HS-27A (cell line): Measurements from ENCODE around the gene MRPS15.
A peak's percentile ranks its signal among the peaks of the same experiment; 100 is the strongest.
"Not testable (repeated sequence)": the region's sequence is repeated elsewhere in the genome, so short reads cannot be mapped to it uniquely, and the experiment has no call there.

ENCODE experiments used
- DNase-seq: peaks from one replicate; pipeline ENCODE4 v3.0.0-alpha.2; 2012; ENCODE audit warnings: low read depth, missing footprints

Gene MRPS15

DNA sequence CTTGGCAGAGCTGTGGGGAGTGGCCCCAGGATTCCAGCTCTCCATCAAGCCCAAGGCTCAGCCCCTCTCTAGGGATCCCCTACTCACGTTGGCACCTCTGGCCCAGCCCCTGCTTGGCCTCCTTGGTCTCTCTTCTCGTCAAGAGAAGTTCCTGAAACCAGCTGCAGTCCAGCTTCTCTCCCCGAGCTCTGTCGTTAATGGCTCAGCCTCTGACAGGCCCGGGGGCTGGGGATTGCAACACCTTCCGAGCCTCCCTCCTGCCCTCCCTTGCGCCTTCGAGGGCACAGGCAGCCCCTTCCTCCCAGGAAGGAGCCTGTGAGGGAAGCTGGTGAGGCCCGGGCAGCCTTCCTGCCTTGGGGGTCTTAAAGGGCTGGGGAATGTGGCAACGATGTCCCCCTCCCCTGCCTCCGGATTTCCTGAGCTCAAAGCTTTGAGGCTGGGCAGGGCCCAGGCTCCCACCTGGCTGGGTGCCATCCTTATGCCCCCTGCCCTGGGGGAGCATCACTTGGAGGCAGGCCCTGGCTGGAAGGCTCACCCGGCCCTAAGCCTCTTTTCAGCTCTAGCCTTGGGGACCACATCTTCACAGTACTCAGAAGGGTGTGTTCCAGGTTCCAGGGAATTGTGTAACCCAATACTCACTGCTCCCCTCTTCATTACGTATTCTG lies 18.7 kb upstream of the MRPS15 start, which contains the start of gene CSF3R:
Gene CSF3R, minus strand, starts transcription at position 190 of the 665 bp plus-strand sequence. CDS start 3,417 bp downstream, outside the sequence.
- no peak for DNase-seq

DNA sequence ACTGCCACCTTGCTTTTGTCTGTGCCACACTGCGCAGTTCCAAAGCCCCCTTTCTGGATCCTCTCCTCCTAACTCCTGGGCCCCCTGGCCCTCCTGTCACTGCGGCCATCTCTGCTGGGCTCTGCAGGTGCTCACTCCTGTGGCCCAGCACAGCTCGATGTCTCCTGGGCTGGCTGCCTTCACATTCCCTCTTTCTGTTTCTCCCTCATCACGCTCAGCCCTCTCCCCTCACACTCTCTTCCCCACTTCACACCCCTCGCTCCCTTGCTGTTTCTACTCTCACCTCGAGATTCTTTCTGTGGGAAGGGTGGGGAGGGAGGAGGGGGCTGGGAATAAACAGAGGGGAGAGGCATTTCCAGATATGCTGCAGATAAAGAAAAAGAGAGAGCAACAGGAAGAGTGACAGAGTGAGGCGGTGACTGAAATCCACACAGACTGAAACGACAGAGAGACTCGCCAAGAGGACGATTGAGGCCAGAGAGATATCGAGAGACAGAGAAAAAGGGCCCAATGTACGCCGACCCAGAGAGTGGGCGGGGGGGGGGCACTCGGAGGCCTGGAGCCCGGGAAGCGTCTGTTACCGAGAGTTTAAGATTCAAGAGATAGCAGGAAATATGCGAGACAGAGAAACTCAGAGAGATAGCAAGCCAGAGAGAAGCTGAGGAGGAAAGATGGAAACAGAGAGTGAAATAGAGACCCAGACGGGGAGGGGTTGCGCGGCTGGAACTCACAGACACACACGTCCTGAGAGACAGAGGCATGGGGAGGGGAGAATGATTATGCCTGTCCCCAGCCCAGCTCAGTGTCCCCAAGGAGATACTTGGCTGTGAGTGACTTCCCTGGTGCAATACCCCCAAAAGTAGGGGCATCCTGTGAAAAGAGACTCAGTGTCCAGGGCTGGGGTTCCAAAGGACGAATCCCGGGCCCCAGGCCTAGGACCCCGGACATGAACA lies 17.9 kb upstream of the MRPS15 start:
- DNase-seq = no peak

DNA sequence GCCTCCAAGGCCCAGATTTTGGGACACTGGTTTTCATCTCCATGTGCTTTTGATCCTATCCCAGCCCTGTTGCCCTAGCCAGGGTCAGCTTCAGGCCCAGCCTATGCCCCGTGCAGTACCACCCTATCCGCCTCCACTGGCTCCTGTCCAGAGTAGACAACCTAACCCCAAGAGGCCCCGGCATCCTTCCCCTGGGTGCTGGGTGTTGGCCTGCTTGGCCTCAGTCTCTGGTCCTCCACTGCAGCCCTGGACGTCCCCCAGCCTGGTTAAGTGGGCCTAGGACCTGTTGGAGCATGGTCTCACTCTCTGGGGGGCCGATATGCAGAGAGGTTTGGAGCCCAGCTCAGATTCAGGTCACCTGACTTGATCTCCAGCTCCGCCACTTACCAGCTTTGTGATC lies 16.9 kb upstream of the MRPS15 start:
- DNase-seq = no peak

DNA sequence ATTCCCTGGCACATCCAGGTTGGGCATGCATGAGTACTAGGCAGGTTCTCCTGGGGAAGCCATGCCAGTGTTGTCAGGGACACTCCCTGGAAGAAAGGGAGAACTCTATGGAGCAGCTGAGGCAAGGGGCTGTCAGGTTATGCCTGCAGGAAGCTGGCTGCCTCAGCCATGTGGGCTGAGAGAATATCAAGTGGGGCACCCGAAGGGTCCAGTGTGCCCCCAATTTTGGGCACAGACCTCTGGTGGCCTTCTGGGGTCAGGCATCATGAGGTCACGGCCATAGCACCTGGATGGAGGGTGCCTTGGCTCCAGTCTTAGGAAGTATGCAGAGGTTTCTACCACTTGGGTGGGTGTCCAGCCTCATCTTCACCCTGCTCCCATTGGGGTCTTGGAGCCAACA lies 16.0 kb upstream of the MRPS15 start:
- DNase-seq = no peak

DNA sequence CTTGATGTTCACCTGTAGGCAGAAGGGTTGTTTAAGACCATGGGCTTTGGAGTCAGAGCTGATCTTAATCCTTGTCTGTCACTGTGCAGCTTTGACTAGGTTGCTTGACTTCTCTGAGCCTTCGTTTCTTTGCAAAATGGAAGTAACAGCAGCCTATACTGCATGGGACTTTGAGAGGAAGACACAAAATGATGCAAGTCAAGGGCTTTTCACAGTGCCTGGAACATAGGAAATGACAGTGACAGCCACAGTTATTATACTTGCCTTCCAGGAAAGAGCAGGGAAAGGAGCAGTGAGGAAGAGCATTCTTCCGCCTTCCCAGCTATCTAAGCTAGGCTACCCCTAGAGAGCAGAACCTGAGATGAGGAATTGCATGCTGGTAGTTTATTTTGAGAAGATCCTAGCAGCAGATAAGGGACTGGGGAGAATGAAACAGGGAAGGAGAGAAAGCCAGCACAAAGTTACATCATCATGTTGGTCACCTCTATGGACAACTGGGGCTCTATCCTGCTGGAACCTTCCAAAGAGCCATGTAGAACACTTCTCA lies 15.4 kb upstream of the MRPS15 start:
- DNase-seq = no peak

DNA sequence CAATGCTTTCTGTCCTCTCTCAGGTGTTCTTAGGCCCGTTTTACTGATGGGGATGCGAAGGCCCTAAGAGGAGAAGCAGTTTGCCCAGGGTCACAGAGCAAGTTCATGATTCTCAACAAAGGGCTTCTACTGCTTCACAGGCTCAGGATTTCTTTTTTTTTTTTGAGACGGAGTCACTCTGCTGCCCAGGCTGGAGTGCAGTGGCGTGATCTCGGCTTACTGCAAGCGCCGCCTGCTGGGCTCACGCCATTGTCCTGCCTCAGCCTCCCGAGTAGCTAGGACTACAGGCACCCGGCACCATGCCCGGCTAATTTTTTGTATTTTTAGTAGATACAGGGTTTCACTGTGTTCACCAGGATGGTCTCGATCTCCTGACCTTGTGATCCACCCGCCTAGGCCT lies 13.4 kb upstream of the MRPS15 start:
- not testable (repeated sequence) for DNase-seq

DNA sequence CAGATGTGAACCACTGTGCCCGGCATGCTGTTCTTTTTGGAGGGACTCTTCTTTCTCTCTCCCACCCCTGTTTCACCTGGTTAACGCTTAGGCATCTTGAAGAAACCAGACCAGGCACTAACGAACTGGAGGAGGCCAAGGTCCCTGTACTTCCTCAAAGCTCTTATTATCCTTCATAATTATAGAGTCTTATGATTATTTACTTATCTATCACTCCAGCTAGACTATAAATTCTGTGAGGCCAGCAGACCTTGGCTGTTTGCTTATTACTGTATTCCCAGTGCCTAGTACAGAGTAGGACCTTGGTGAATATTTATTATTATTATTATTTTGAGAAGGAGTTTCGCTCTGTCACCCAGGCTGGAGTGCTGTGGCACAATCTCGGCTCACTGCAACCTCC lies 12.8 kb upstream of the MRPS15 start:
- no peak for DNase-seq

DNA sequence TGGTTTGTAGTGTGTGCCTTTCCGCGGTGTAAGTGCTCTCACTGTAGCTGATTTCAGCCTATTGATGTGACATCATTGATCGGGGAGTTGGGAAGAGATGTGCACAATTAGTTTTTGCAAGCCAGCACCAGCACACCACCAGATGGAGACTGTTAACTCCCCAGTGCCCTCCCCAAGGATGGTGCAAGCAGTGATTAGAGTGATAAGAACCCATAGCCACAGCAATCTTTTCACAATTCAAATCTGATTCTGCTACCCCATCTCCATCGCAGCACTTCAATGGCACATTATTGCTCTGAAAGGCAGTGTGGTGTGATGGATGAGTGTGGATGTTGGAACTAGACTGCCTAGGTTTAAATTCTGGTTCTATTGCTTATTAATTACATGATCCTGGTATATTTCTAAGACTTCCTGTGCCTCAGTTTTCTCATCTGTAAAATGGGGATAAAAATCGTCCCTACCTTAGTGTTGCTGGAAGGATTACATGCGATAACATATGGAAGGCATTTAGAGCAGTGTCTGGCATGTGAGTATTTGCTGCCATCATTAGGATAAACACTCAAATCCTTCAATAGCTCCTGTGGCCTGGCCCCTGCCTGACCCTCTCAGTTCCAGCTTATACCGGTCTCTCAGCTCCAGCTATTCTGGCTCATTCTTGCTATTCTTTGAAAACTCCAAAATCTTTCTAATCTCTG lies 11.9 kb upstream of the MRPS15 start:
- DNase-seq = no peak

DNA sequence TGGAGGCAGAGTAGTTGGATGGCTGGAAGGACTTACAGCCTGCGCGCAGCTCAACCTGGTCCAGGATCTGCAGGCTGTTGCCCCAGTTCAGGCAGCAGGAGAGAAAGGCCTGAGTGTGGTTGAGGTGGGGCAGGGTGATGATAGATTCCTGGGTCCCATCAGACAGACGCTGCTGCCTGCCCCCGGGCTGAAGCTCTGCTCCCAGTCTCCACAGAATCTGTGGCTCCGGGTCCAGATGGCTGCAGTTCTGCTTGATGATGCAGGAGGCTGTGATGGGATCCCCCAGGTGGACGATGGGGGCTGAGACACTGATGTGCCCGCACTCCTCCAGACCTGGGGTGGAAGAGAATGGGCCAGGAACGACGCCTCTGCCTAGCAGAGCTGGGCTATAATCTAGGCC lies 11.2 kb upstream of the MRPS15 start:
- no peak for DNase-seq

DNA sequence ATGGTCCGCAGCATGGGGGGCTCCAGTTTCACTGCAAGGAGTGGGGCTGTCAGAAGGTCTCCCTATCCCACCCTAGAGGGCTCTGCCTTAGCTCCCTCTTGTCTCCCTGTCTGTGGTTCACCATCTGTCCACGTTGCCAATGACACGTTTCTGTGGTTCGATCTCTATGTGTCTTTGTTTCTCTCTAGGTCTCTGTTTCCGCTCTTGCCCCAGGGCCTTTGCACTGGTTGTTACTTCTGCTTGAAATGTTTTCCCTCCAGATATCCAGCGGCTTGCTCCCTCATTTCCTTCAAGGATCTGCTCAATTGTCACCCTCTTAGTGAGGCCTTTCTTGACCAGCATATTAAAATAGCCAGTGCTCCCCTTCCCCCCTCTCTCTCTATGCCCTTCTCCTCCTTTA lies 8.5 kb upstream of the MRPS15 start:
- no peak for DNase-seq

DNA sequence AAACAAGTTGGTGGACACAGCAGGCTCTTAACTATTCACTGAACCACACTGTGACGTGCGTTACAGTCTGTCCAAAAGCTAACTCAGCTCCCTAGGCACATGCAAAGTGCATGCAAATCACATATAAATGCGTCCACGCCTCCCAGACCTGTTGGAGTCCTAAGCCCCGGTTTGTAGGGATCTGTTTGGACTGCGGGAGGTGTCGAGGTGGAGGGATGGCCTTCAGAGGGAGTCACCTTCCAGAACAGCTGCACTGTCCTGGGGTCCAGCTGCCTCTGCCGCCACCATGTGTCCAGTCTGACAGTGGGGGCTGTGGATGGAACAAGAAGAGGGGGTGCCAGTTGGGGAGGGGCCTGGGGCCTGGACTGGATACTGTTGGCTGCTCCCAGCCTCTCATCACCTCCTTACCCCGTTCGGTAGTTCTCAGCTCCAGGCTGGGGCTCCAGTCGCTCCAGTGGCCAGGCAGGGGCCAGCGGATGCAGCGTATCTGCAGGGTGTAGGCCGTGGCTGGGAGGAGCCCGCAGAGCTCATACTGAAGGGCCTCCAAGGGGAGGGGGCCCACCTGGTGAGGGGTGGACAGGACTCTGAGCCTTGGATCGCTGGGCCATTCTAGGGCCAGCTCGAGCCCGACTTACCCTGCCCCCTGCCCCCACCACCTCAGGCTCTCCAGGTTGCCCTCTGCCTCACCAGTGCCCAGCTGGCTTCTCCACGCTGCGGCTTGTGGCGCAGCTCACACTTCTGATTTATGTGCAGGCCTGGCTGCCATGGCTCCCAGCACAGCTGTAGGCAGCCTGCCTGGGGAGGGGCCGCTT lies 7.9 kb upstream of the MRPS15 start:
- DNase-seq = no peak

DNA sequence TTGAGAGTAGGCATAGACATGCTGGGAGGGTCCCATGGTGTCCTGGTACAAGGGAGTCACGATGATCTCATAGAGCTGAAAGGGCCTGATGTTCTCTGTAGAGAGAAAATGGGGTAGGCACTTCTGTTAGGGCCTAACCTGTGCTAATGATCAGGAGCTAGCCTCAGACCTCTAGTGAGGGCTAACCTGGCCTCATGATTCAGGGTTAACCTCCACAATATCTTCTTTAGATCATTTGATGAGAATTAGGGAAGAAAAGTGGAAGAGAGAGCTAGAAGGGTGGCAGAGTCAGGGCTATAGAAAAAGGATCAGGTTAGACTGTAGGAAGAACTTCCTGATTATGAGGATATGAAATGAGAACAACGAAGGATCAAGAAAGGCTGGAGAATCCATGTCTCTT lies 5.0 kb upstream of the MRPS15 start:
- no peak for DNase-seq

DNA sequence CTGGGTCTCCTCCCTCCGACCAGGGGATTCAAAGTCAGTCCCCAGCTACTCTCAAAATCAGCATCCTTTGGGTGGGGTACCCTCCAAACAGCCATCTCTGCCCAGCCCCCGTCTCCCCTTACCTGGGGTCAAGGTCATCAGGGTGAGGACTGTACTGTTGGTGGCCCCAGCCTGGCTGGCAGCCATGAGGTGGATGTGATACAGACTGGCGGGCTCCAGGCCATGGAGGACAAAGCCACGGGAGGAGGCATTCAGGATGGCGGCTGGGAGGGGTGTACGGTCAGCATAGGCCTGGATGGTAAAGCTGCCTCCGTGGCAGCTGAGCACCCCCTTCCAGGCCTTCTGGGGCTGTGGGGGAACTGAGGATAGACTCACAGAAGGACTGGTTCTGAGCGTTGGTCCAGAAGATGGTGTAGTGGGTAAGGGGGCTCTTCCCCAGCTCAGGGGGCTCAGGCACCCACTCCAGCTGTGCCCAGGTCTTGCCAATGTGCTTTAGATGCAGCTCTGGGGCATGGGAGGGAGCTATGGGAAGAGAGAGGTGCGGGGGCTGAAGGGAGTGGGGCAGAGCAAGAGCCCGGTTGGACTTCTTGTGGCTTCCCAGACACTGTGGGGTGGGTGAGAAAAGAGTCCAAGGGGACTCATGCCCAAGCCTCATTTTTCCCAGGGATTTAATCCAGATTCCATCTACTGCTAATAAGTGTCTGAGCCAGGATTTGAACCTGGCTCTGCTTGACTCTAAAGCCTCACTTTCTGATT lies 3.7 kb upstream of the MRPS15 start:
- no peak for DNase-seq

DNA sequence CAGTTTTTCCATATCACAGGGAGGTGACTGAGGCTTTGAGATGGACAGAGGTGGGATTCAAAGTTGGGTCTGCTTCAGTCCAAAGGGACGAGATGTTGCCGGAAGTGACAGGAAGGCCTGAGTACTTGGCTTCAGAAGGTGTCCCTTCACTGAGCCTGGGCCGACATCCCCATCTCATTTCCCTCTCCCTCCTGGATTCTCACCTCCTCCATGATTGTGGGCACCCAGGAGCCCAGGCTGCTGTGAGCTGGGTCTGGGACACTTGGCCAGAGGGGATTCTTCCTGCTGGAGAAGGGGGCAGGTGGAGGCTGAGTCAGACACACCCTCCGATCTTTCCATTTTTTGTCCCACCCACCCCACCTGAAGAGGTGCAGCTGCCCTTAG lies 2.8 kb upstream of the MRPS15 start:
- DNase-seq = no peak

DNA sequence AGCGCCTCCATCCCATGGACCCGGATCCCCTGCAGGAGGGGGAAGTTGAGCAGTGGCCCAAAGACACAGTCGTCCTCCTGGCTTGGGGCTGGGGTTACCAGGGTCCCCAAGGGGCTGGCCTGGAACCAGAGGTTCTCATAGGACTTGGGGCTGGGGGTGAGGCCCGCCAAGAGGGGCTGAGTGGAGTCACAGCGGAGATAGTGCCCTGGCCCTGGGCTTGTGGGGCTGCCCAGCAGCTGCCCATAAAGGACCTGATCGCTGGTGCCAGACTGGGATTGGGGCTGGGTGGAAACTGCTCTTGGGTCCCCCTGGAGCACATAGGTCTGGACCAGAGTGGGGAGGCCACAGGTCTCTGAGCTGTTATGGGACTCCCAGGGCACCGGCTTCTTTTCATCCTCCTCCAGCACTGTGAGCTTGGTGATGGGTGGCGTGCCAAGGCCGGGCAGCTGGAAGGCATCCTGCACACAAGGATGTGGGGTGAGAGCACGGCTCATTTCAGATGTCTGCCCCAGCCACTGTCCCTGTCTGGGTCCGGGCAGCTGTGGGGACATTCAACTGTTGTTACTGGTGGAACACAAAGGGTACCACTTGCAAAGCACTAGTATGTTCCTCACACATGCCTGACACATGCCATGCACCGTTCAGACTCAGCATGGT lies 2.3 kb upstream of the MRPS15 start:
- no peak for DNase-seq

DNA sequence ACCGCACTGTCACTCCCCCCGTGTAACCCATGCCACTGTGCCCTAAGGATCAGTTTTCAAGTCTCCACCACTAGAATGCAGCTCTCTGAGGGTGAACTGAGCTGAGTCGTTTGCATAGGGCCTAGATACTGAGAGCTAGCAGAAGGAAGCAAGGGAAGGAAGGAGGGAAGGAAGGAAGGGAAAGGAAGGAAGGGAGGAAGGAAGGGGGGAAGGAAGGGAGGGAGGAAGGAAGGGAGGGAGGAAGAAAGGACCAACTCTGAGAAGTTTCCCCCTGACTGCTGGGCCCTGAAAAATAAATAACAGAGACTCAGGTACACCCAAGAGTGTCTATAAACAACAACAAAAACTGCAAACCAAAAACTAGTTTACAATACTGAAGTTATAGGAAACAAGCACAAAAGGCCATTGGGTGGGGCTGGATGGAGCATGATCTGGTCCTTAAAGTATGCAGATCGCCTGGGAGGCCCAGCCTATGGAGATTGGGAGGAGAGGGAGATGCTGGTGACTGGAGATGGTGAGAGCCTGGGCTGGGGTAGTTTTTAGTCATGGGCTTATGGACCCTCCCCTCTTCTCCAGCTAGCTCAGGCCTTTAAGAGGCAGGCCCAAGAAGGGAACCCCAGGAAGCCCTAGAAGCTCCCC lies 1.7 kb upstream of the MRPS15 start:
- peak; percentile 39 for DNase-seq

DNA sequence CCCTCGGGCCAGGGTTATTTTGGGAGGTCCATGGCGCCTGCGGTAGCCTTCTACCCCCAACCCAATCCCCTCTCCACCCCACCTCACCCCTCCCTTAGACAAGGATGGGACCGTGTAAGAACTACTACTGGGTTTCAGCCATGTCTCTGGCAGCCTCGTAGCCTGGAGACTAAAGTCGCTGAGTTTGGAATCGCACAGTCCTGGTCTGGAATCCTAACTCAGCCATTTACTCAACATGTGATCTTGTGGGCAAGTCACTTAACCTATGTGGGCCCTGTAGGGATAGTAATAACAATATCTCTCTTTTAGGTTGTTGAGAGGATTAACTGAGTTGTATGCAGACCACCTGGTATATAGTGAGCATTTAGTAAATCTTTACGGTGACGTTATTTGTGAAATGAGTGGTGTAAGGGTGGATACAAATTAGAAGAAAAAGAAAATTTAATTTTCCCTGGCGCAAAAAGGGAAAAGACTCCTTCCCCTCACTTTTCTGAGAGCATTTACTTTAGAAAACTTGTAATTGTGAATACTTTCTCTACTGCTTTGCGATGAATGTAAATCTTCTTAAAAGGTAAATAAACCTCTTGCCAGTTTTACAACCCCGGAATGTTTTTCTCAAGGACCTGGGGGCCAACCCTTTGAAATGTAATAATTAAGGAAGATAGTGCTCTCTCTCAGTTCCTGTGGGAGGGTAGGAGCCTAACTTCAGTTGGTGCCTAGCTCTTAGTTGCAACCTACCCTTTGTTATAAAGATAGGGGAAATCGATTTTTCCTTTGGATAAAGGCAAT lies 615 bp upstream of the MRPS15 start:
- no peak for DNase-seq

DNA sequence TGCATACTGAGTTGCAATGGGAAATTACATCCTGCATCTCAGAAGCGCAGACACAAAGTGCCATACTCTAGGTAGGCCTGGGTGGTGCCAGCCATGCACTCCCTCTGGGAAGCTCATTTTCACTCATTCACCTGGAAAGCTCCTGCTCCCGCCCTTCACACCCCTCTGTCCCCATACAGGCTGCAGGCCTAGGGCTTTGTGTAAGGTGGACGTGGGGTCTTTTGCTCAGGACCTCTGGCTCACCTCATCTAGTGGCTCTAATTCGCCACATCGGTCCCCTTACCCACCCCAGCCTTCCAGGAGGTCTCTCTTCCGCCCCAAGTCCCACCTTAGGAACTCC lies 751 bp downstream of the MRPS15 start:
- DNase-seq = no peak

DNA sequence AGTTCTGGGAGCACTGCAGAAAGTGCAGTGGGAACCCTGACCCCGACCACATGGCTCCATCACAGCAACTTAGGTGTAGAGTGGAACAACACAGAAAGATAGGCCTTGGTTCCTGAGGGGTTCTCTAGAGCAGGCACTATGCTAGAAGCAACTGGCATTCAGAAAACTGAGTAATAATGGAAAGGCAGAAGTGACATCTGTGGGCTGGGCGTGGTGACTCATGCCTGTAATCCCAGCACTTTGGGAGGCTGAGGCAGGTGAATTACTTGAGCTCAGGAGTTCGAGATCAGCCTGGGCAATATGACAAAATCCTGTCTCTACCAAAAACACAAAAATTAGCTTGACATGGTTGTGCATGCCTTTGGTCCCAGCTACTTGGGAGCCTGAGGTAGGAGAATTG lies 5.3 kb downstream of the MRPS15 start:
- no peak for DNase-seq
